Esophagus (tissue), 2 donors: ENCODE measurements around the gene TMC3. TPM values are rescaled to one million over a fixed set of nuclear protein-coding genes. Genes with fewer than 3 reads are reported as not detected.

Experiments
- H3K27ac ChIP-seq, 2 donors: one replicate each; pipeline ENCODE4 v1.5.1; 2013; ENCODE audit warnings: low read depth in 2 of 2, mild to moderate bottlenecking in 2 of 2, inconsistent platforms in 1 of 2, low read length in 1 of 2, moderate library complexity in 1 of 2
- H3K27me3 ChIP-seq, 2 donors: one replicate each; pipeline ENCODE4 v1.6.1; 2013; ENCODE audit warnings: low read length in 2 of 2, control low read depth in 1 of 2, mild to moderate bottlenecking in 1 of 2; ENCODE audit not compliant: insufficient read depth in 2 of 2, control insufficient read depth in 1 of 2
- H3K36me3 ChIP-seq, 2 donors: one replicate each; pipeline ENCODE4 v1.6.1; 2013; ENCODE audit warnings: low read length in 1 of 2; ENCODE audit not compliant: control insufficient read depth in 2 of 2, insufficient read depth in 2 of 2
- H3K4me1 ChIP-seq, 2 donors: one replicate each; pipeline ENCODE4 v1.6.1; 2013; ENCODE audit warnings: low read length in 1 of 2; ENCODE audit not compliant: control insufficient read depth in 2 of 2, insufficient read depth in 2 of 2
- H3K4me3 ChIP-seq, 2 donors: one replicate each; pipeline ENCODE4 v1.5.1; 2013; ENCODE audit warnings: low read length in 2 of 2, mild to moderate bottlenecking in 2 of 2, low read depth in 1 of 2, moderate library complexity in 1 of 2
- H3K9me3 ChIP-seq, 2 donors: one replicate each; pipeline ENCODE4 v1.6.1; 2013; ENCODE audit warnings: mild to moderate bottlenecking in 2 of 2, low read depth in 1 of 2, low read length in 1 of 2, moderate library complexity in 1 of 2; ENCODE audit not compliant: control insufficient read depth in 2 of 2, insufficient read depth in 1 of 2
- WGBS, 2 donors: extraction: QIAGEN DNeasy Blood & Tissue Kit; methylation state at CpG; one replicate each; pipeline ENCODE4 v1.1.7; 2013; 5-methylcytosine and 5-hydroxymethylcytosine counted together
- polyA plus RNA-seq, 2 donors: library from polyadenylated mRNA; stranded (reverse); fragments of 200-250 nt; gene quantifications; one replicate each; pipeline ENCODE4 v1.2.3, GENCODE V29; 2013
- donor health status: healthy with polysubstance abuse.
- donor health status: Bipolar disorder and iron deficiency.

Gene TMC3
- polyA plus RNA-seq, 2 donors = not detected

- WGBS, 2 donors = 94 to 95% methylated on average over 8 of the region's 8 CpGs
- no peak overlapping the region for H3K4me3 ChIP-seq
- peaks cover 0 to 9% of the 10 kb centered on the region in 2 donors for H3K4me1 ChIP-seq
- no peaks in the 10 kb centered on the region for H3K9me3 ChIP-seq
- H3K27me3 ChIP-seq = no peaks in the 10 kb centered on the region
- no peak overlapping the region for H3K27ac ChIP-seq
- peaks cover 14 to 37% of the 10 kb centered on the region in 2 donors for H3K36me3 ChIP-seq
Measured at GRCh38 chr15:81309647-81310450, 64.2 kb downstream of the TMC3 start.

GRCh38 chr15:81308260-81308659, 65.8 kb downstream of the TMC3 start:
- no peak overlapping the region for H3K27ac ChIP-seq
- H3K4me1 ChIP-seq = peaks cover 0 to 13% of the 10 kb centered on the region in 2 donors
- H3K27me3 ChIP-seq = no peaks in the 10 kb centered on the region
- no peaks in the 10 kb centered on the region for H3K9me3 ChIP-seq
- 78 to 79% methylated on average over 2 of the region's 2 CpGs for WGBS, 2 donors
- peaks cover 14 to 36% of the 10 kb centered on the region in 2 donors for H3K36me3 ChIP-seq
- H3K4me3 ChIP-seq = no peak overlapping the region

GRCh38 chr15:81304226-81304625, 69.8 kb downstream of the TMC3 start:
- Histone ChIP-seq H3K4me3 (no peak overlapping the region), H3K27ac (peak overlapping the region; percentile 66 to 71), H3K4me1 (peaks cover 0 to 10% of the 10 kb centered on the region in 2 donors), H3K9me3 (no peaks in the 10 kb centered on the region), H3K36me3 (peaks cover 3 to 16% of the 10 kb centered on the region in 2 donors), H3K27me3 (no peaks in the 10 kb centered on the region)
- WGBS, 2 donors = 50 to 52% methylated on average over 5 of the region's 5 CpGs

GRCh38 chr15:81303244-81304225, 70.5 kb downstream of the TMC3 start:
- H3K27me3 ChIP-seq = no peaks in the 10 kb centered on the region
- no peaks in the 10 kb centered on the region for H3K9me3 ChIP-seq
- H3K4me1 ChIP-seq = peaks cover 0 to 10% of the 10 kb centered on the region in 2 donors
- 62 to 69% methylated on average over 9 of the region's 9 CpGs for WGBS, 2 donors
- H3K4me3 ChIP-seq = no peak overlapping the region
- H3K27ac ChIP-seq = peak overlapping the region; percentile 66 to 73
- H3K36me3 ChIP-seq = peaks cover 3 to 11% of the 10 kb centered on the region in 2 donors

- Histone ChIP-seq H3K36me3 (peaks cover 0 to 10% of the 10 kb centered on the region in 2 donors), H3K27ac (peak overlapping the region in 1 of 2 donors; percentile 12)
- 68 to 83% methylated on average over 6 of the region's 6 CpGs for WGBS, 2 donors
Measured at GRCh38 chr15:81302701-81303109, 71.3 kb downstream of the TMC3 start.

GRCh38 chr15:81301815-81302399, 72.1 kb downstream of the TMC3 start:
- no peaks in the 10 kb centered on the region for H3K27me3 ChIP-seq
- H3K4me1 ChIP-seq = peaks cover 3 to 15% of the 10 kb centered on the region in 2 donors
- H3K9me3 ChIP-seq = no peaks in the 10 kb centered on the region
- no peak overlapping the region for H3K4me3 ChIP-seq
- H3K36me3 ChIP-seq = peaks cover 0 to 10% of the 10 kb centered on the region in 2 donors
- 69% methylated on average over 5 of the region's 5 CpGs for WGBS, 2 donors
- peak overlapping the region in 1 of 2 donors; percentile 5 for H3K27ac ChIP-seq

More at GRCh38 chr15:81302701-81303109, 71.3 kb downstream of the TMC3 start:
- no peaks in the 10 kb centered on the region for H3K9me3 ChIP-seq
- H3K4me1 ChIP-seq = peaks cover 0 to 10% of the 10 kb centered on the region in 2 donors
- H3K4me3 ChIP-seq = no peak overlapping the region
- H3K27me3 ChIP-seq = no peaks in the 10 kb centered on the region

GRCh38 chr15:81301385-81301784, 72.6 kb downstream of the TMC3 start:
- Histone ChIP-seq H3K9me3 (no peaks in the 10 kb centered on the region), H3K36me3 (peaks cover 0 to 7% of the 10 kb centered on the region in 2 donors), H3K4me1 (peaks cover 3 to 15% of the 10 kb centered on the region in 2 donors), H3K27me3 (no peaks in the 10 kb centered on the region), H3K27ac (no peak overlapping the region), H3K4me3 (no peak overlapping the region)
- WGBS, 2 donors = 79 to 86% methylated on average over 4 of the region's 4 CpGs

- no peaks in the 10 kb centered on the region for H3K27me3 ChIP-seq
- H3K9me3 ChIP-seq = no peaks in the 10 kb centered on the region
- H3K4me3 ChIP-seq = peak overlapping the region in 1 of 2 donors; percentile 11
- no peak overlapping the region for H3K27ac ChIP-seq
- peaks cover 3 to 15% of the 10 kb centered on the region in 2 donors for H3K4me1 ChIP-seq
- H3K36me3 ChIP-seq = peaks cover 0 to 2% of the 10 kb centered on the region in 2 donors
- WGBS, 2 donors = 73 to 81% methylated on average over 14 of the region's 14 CpGs
Measured at GRCh38 chr15:81299630-81300273, 74.3 kb downstream of the TMC3 start.
